OCI-LY7 (cell line): Measurements from ENCODE around the gene CRHR1.
"Not testable (repeated sequence)": the region's sequence is repeated elsewhere in the genome, so short reads cannot be mapped to it uniquely, and the experiment has no call there.

Source experiments
- EZH2phosphoT487 ChIP-seq: fragments of 200-600 bp; sonication (generic); IDR thresholded peaks from 2 replicates; pipeline ENCODE4 v1.6.1; 2018; ENCODE audit warnings: low read depth, borderline replicate concordance, mild to moderate bottlenecking, mixed run types, antibody characterized with exemption, low read length, moderate library complexity, mixed read lengths
- TF ChIP-seq, protein P1 (sequence below): fragments of 200-600 bp; sonication (generic); conservative IDR thresholded peaks from 2 replicates; pipeline ENCODE4 v1.5.1; 2014; ENCODE audit warnings: mild to moderate bottlenecking, antibody characterized with exemption, low read length, moderate library complexity, mixed read lengths

DNA sequence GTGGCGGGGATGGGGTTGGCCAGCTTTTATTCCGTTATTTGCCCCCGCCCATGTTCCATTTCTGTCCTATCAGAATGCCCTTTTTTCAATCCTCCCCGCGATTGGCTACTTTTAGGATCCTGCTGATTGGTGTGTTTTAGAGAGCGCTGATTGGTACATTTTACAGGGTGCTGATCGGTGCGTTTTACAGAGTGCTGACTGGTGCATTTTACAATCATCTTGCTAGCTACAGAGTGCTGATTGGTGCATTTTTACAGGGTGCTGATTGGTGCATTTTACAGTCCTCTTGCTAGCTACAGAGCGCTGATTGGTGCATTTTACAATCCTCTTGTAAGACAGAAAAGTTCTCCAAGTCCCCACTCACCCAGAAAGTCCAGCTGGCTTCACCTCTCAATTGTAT, 78.0 kb downstream of the CRHR1 start:
- TF ChIP-seq, protein P1, sequence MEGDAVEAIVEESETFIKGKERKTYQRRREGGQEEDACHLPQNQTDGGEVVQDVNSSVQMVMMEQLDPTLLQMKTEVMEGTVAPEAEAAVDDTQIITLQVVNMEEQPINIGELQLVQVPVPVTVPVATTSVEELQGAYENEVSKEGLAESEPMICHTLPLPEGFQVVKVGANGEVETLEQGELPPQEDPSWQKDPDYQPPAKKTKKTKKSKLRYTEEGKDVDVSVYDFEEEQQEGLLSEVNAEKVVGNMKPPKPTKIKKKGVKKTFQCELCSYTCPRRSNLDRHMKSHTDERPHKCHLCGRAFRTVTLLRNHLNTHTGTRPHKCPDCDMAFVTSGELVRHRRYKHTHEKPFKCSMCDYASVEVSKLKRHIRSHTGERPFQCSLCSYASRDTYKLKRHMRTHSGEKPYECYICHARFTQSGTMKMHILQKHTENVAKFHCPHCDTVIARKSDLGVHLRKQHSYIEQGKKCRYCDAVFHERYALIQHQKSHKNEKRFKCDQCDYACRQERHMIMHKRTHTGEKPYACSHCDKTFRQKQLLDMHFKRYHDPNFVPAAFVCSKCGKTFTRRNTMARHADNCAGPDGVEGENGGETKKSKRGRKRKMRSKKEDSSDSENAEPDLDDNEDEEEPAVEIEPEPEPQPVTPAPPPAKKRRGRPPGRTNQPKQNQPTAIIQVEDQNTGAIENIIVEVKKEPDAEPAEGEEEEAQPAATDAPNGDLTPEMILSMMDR: not testable (repeated sequence)
- TF ChIP-seq EZH2phosphoT487: not testable (repeated sequence)
